ENCODE results near the gene ADAM22.
"Not testable (repeated sequence)": the region's sequence is repeated elsewhere in the genome, so short reads cannot be mapped to it uniquely, and the experiment has no call there.

DNA sequence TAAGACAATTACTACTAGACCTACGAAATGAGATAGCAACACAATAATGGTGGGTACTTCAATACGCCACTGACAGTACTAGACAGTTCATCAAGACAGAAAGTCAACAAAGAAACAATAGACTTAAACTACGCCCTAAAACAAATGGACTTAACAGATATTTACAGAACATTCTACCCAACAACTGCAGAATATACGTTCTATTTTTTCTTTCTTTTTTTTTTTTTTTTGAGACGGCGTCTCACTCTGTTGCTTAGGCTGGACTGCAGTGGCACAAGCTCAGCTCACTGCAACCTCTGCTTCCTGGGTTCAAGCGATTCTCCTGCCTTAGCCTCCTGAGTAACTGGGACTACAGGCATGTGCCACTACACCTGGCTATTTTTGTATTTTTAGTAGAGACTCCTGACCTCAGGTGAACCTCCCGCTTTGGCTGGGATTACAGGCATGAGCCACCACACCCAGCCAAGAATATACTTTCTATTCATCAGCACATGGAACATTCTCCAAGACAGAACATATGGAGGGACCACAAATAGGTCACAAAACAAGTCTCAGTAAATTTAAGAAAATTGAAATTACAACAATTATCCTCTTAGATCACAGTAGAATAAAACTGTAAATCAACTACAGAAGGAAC, 11.2 kb upstream of the ADAM22 start:
- not testable (repeated sequence) for TF ChIP-seq EGR1 (IDR thresholded peaks at IDR 0.05; ENCODE audit: low read depth); CEBPB (IDR thresholded peaks at IDR 0.05; ENCODE audit: low read depth); EZH2 (IDR thresholded peaks at IDR 0.05); POLR2AphosphoS5 (IDR thresholded peaks at IDR 0.05; ENCODE audit: low read depth, low read length); JUND (IDR thresholded peaks at IDR 0.05); ZNF274 (IDR thresholded peaks at IDR 0.05; ENCODE audit: low read depth, low read length)
- TF ChIP-seq, protein P1, sequence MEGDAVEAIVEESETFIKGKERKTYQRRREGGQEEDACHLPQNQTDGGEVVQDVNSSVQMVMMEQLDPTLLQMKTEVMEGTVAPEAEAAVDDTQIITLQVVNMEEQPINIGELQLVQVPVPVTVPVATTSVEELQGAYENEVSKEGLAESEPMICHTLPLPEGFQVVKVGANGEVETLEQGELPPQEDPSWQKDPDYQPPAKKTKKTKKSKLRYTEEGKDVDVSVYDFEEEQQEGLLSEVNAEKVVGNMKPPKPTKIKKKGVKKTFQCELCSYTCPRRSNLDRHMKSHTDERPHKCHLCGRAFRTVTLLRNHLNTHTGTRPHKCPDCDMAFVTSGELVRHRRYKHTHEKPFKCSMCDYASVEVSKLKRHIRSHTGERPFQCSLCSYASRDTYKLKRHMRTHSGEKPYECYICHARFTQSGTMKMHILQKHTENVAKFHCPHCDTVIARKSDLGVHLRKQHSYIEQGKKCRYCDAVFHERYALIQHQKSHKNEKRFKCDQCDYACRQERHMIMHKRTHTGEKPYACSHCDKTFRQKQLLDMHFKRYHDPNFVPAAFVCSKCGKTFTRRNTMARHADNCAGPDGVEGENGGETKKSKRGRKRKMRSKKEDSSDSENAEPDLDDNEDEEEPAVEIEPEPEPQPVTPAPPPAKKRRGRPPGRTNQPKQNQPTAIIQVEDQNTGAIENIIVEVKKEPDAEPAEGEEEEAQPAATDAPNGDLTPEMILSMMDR (IDR thresholded peaks at IDR 0.05 in 2 of 3, conservative IDR thresholded peaks at IDR 0.05 in 1 of 3; ENCODE audit: borderline replicate concordance in 1 of 3, insufficient read depth in 1 of 3, low read depth in 2 of 3, low read length in 2 of 3) = not testable (repeated sequence)
- TF ChIP-seq, protein P2, sequence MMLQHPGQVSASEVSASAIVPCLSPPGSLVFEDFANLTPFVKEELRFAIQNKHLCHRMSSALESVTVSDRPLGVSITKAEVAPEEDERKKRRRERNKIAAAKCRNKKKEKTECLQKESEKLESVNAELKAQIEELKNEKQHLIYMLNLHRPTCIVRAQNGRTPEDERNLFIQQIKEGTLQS (IDR thresholded peaks at IDR 0.05) = not testable (repeated sequence)
